OCI-LY7 (cell line): ENCODE results near the gene ZNF519. TPM values are rescaled to one million over a fixed set of nuclear protein-coding genes. Genes with fewer than 3 reads are reported as not detected.
"Not testable (repeated sequence)": the region's sequence is repeated elsewhere in the genome, so short reads cannot be mapped to it uniquely, and the experiment has no call there.

Experiments
- BruUV-seq: library from RNA; stranded (reverse); fragments of 400-500 nt; replicated peaks from 2 replicates; lab custom pipeline; 2021; lab: Mats Ljungman, UMichigan
- CTCF ChIA-PET: fragments of 300-600 bp; sonication (Branson Sonifier 250); formaldehyde crosslinking; loops from one replicate; lab custom pipeline; 2022; ENCODE audit warnings: antibody characterized with exemption; ENCODE audit not compliant: unreplicated experiment; lab: Charles Lee
- POLR2A ChIA-PET: fragments of 300-600 bp; sonication (Branson Sonifier 250); formaldehyde crosslinking; loops from one replicate; lab custom pipeline; 2022; ENCODE audit warnings: antibody characterized with exemption; lab: Charles Lee
- DNase-seq: peaks from one replicate; pipeline ENCODE4 v3.0.0-alpha.2; 2015; ENCODE audit warnings: low spot score
- H2AFZ ChIP-seq: fragments of 200-600 bp; sonication (generic), shearing (Covaris generic); 2 replicates; pipeline ENCODE4 v1.6.1; 2014; ENCODE audit warnings: mild to moderate bottlenecking, antibody characterized with exemption, low read length, moderate library complexity
- H3K27ac ChIP-seq: fragments of 200-600 bp; sonication (generic); 2 replicates; pipeline ENCODE4 v1.5.1; 2014; ENCODE audit warnings: mixed run types, low read depth, mild to moderate bottlenecking, moderate library complexity, low read length, inconsistent platforms; ENCODE audit not compliant: poor library complexity, severe bottlenecking
- H3K36me3 ChIP-seq: fragments of 200-600 bp; sonication (generic); 2 replicates; pipeline ENCODE4 v1.6.1; 2014; ENCODE audit warnings: mild to moderate bottlenecking, antibody characterized with exemption, low read length, moderate library complexity, mixed read lengths; ENCODE audit not compliant: insufficient read depth
- H3K4me1 ChIP-seq: fragments of 200-600 bp; sonication (generic); 2 replicates; pipeline ENCODE4 v1.5.1; 2014; ENCODE audit warnings: mild to moderate bottlenecking, low read length; ENCODE audit not compliant: insufficient read depth, poor library complexity, severe bottlenecking
- H3K4me2 ChIP-seq: fragments of 200-600 bp; sonication (generic); 2 replicates; pipeline ENCODE4 v1.6.1; 2014; ENCODE audit warnings: mild to moderate bottlenecking, low read length
- H3K4me3 ChIP-seq: fragments of 200-600 bp; sonication (generic); 2 replicates; pipeline ENCODE4 v1.5.1; 2014; ENCODE audit warnings: mild to moderate bottlenecking, low read depth, low read length; ENCODE audit not compliant: poor library complexity, severe bottlenecking
- H3K79me2 ChIP-seq: fragments of 200-600 bp; sonication (generic); 2 replicates; pipeline ENCODE4 v1.6.1; 2016; ENCODE audit warnings: low read depth, mild to moderate bottlenecking, low read length, moderate library complexity, mixed read lengths; ENCODE audit not compliant: insufficient read depth
- H3K9me2 ChIP-seq: fragments of 200-600 bp; sonication (generic); 2 replicates; pipeline ENCODE4 v1.6.1; 2016; ENCODE audit warnings: mild to moderate bottlenecking, low read length, mixed read lengths; ENCODE audit not compliant: insufficient read depth
- H3K9me3 ChIP-seq: fragments of 200-600 bp; sonication (generic); 2 replicates; pipeline ENCODE4 v1.6.1; 2014; ENCODE audit warnings: mild to moderate bottlenecking, mixed run types, low read length, mixed read lengths
- H4K20me1 ChIP-seq: fragments of 200-600 bp; sonication (generic); 2 replicates; pipeline ENCODE4 v1.6.1; 2014; ENCODE audit warnings: mild to moderate bottlenecking, antibody characterized with exemption, low read length, moderate library complexity, mixed read lengths; ENCODE audit not compliant: insufficient read depth
- intact Hi-C: fragments of 100-400 bp; cut with micrococcal nuclease; formaldehyde crosslinking; loops from one replicate; pipeline ENCODE4 v1.10.0; 2022; ENCODE audit not compliant: unreplicated experiment
- total RNA-seq, 2 experiments: library from RNA; depleted of rRNA in 1 of 2; stranded (reverse); fragments of >200 nt in 1 of 2; shearing (Covaris generic) in 1 of 2; gene quantifications; 2 replicates each; pipeline ENCODE4 v1.2.3, GENCODE V29; 2014 to 2022

Gene ZNF519
- total RNA-seq, 2 experiments from 2014 or later, result 52.7 to 57.6 TPM

DNA sequence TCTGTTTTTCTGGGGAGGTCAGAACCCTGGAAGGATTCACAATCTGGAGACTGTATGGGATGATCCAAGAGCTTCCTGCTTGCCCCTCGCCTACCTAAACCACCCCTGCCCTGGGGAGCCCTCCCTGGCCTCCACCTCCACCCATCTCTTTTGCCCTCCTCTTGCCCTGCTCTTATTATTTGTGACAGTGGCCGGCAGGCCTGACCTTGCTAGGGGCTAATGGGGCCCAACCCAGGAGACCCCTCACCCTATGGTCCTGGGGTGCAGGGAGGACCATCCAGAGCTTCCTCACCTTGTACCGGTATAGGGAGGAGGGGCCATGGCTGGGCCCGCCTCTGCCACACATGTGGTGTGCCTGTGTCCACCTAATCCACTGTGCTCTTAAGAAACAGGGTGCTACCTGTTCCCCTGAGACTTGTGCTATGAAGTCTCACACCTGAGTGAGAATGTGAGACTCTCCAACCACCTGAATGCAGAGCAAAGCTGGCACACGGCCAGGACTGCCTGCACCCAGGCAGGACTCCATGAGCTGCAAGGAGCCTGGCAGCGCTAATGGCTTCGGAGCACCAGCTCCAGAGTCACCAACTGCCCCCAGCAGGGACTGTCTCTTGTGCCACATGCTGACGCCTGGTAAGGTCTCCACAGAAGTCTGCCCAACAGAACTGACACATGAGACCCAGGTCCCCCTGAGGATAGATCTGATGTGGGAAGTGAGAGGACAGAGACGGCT lies 17.1 kb upstream of the ZNF519 start:
- BruUV-seq, intact Hi-C loops, H3K79me2 ChIP-seq, DNase-seq, H4K20me1 ChIP-seq, H3K9me3 ChIP-seq, H3K9me2 ChIP-seq, H3K36me3 ChIP-seq, POLR2A ChIA-PET, CTCF ChIA-PET, H3K4me3 ChIP-seq, H3K27ac ChIP-seq, H3K4me2 ChIP-seq, H3K4me1 ChIP-seq, H2AFZ ChIP-seq: not testable (repeated sequence)

DNA sequence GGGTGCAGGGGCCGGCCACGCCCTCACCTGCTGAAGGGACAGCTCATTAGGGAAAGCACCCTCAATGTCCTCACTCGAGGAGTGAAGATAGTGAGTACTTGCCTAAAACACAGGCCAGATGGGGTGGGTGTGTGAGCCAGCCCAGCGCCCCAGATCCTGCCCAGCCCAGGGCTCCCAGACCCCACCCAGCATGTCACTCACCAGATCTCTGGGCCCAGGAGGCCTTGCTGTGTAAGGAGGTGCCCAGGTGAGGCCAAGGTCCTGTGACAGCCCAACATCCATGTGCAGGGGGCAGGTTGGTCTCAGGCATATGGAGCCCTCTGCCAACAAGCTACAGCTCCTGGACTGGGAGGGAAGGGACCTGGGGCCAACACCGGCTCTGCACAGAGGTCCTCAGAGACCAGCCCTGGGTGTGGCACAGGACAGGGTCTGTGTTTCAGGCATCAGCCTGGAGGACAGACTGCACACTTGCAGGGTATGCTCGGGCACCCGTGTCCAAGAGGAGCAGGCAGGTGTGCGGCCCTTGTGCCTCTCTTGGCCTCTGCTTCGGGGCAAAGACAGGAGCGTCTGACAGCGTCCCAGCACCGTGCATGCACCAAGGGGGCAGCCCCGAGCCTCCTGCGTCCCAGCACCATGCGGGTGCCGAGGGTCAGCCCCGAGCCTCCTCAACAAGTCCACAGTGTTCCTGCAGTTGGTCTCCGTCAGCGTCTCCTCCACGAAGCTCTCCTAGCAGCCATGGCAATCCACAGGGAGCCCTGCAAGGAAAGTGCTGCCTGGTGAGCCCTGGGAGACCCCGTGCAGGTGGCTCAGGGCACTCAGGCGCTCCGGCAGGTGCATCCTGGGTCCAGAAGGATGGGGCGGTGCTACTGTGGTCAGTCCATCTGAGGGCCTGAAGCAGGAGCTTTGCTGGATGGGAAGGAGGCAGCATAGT lies 16.0 kb upstream of the ZNF519 start:
- DNase-seq, H3K4me3 ChIP-seq, CTCF ChIA-PET, H3K4me1 ChIP-seq, H4K20me1 ChIP-seq, H3K9me2 ChIP-seq, POLR2A ChIA-PET, H3K9me3 ChIP-seq, H2AFZ ChIP-seq, H3K4me2 ChIP-seq, BruUV-seq, intact Hi-C loops, H3K79me2 ChIP-seq, H3K27ac ChIP-seq, H3K36me3 ChIP-seq: not testable (repeated sequence)

DNA sequence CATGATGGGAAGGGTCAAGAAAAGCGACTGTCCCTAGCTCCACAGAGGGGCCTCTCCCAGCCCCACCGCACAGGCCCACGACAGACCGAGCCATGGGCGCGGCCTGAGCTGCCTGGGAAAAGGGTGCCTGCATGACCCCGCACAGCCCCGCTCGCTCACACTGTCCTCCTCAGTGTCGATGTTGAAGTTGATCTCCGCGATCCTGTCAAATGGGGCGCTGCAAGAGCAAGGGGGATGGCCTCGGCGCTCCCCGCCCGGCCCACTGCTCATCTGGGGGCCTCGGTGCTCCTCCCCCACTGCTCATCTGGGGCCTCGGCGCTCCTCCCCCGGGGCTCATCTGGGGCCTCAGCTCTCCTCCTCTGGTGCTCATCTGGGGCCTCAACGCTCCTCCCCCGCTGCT lies 14.5 kb upstream of the ZNF519 start:
- intact Hi-C loops, H3K79me2 ChIP-seq, H3K4me2 ChIP-seq, H3K9me3 ChIP-seq, DNase-seq, H3K27ac ChIP-seq, H3K4me3 ChIP-seq, H3K36me3 ChIP-seq, BruUV-seq, POLR2A ChIA-PET, H2AFZ ChIP-seq, CTCF ChIA-PET, H3K4me1 ChIP-seq, H4K20me1 ChIP-seq, H3K9me2 ChIP-seq: not testable (repeated sequence)

DNA sequence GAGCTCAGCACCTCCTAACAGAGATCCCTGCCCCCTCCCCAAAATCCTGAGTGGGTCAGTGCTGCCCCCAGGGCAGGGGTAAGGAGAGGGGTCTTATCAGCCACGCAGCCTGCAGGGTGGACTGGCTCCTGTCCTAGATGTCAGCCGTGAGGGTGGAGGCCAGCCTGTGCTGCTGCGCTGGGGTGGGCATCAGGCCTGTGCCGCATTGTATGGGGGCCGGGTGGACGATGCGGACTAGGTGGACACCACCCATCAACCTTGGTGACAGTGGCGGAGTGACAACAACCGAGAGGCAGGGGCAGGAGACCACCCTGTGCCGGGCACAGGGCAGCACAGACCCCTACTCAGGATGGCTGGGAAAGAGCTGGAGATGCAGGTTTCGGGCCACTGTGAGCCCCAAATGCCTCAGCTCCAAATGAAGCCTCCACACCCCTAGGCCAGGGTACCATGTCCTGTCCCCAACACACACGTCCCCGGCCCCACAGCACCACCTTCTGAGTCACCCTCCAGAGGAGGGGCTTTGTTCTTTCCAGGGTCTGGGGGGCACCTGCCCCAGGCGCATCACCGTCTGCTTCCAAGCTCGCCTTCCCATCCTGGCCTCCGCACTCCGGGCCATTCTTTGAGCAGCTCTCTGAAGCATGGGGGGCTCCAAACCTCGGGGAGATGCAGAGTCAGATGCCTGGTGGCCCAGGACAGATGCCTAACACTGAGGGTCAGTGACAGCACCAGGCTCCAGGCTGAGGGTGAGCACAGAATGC lies 13.5 kb upstream of the ZNF519 start:
- CTCF ChIA-PET, H3K4me1 ChIP-seq, H3K4me3 ChIP-seq, POLR2A ChIA-PET, H3K9me2 ChIP-seq, H4K20me1 ChIP-seq, H3K4me2 ChIP-seq, BruUV-seq, H3K9me3 ChIP-seq, H2AFZ ChIP-seq, H3K27ac ChIP-seq, H3K79me2 ChIP-seq, H3K36me3 ChIP-seq, intact Hi-C loops, DNase-seq: not testable (repeated sequence)

DNA sequence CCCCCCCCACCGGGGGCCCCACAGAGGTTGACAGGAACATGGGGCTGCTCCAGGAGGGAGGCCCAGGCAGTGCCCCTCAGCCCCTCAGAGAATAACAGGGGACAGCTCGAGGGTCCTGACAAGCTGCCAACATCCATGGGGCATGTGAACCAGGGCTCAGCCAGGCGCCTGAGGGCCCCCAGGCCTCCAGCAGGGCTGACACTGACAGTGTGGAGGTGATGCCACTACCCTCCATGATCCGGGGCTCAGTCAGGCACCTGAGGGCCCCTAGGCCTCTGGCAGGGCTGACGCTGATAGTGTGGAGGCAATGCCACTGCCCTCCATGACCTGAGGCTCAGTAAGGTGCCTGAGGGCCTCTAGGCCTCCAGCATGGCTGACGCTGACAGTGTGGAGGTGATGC lies 12.8 kb upstream of the ZNF519 start:
- H3K27ac ChIP-seq, H2AFZ ChIP-seq, POLR2A ChIA-PET, H3K36me3 ChIP-seq, H3K4me3 ChIP-seq, H3K4me2 ChIP-seq, intact Hi-C loops, H3K9me2 ChIP-seq, H3K4me1 ChIP-seq, CTCF ChIA-PET, DNase-seq, H3K9me3 ChIP-seq, H4K20me1 ChIP-seq, BruUV-seq, H3K79me2 ChIP-seq: not testable (repeated sequence)
